HepG2 (cell line): Measurements from ENCODE around the gene PSMC4. TPM values are rescaled to one million over a fixed set of nuclear protein-coding genes. Genes with fewer than 3 reads are reported as not detected.

Experiments used
- ATAC-seq: fragments of 200-7000 bp; cut with Tn5 transposase; 3 replicates; pipeline ENCODE4 v1.9.1; 2020; ENCODE audit warnings: mild to moderate bottlenecking, moderate library complexity
- BruUV-seq: library from RNA; stranded (reverse); fragments of 400-500 nt; replicated peaks from 2 replicates; lab custom pipeline; 2021; lab: Mats Ljungman, UMichigan
- CTCF ChIA-PET: fragments of 300-600 bp; formaldehyde crosslinking; extraction: SDS; loops from one replicate; lab custom pipeline; 2021; ENCODE audit warnings: low total read pairs, inconsistent platforms, low intra/inter-chr PET ratio; lab: Yijun Ruan, JAX
- POLR2A ChIA-PET: fragments of 350-600 bp; sonication (Branson Sonifier 250); formaldehyde crosslinking; loops from one replicate; lab custom pipeline; 2020; ENCODE audit warnings: antibody characterized with exemption, inconsistent platforms; lab: Yijun Ruan, JAX
- DNase-seq: peaks from one replicate; pipeline ENCODE4 v3.0.0-alpha.2; 2015; ENCODE audit warnings: low spot score
- FAIRE-seq: peaks from 3 replicates; lab custom pipeline; 2011; peaks lifted over from hg19 to GRCh38; lab: Jason Lieb, UNC
- H2AFZ ChIP-seq: one replicate; pipeline ENCODE4 v1.6.1; 2011; ENCODE audit warnings: low read length, inconsistent platforms
- H3K27ac ChIP-seq: fragments of 300-600 bp; 3 replicates; pipeline ENCODE4 v1.8.0; 2011; ENCODE audit warnings: mixed run types, mild to moderate bottlenecking, mixed read lengths, low read length, inconsistent platforms; ENCODE audit not compliant: insufficient read depth; ENCODE audit errors: extremely low read length
- H3K27me3 ChIP-seq, 2 experiments: fragments of 200-600 bp in 1 of 2; 2 replicates in 1 of 2; 3 replicates in 1 of 2; pipeline versions ENCODE4 v1.6.0 to v1.8.0; 2011; ENCODE audit warnings: low read length in 2 of 2, mild to moderate bottlenecking in 2 of 2, moderate library complexity in 2 of 2, inconsistent platforms in 1 of 2; ENCODE audit not compliant: insufficient read depth in 2 of 2, control insufficient read depth in 1 of 2
- H3K36me3 ChIP-seq, 2 experiments: fragments of 200-600 bp in 1 of 2; replicated peaks in 1 of 2; 2 replicates in 1 of 2; 3 replicates in 1 of 2; pipeline versions ENCODE4 v1.5.1 to v1.8.0; 2011; ENCODE audit warnings: low read length in 2 of 2, inconsistent platforms in 1 of 2; ENCODE audit not compliant: insufficient read depth in 2 of 2, control insufficient read depth in 1 of 2
- H3K4me1 ChIP-seq: 2 replicates; pipeline ENCODE4 v1.5.1; 2012; ENCODE audit warnings: low read length, inconsistent platforms; ENCODE audit not compliant: insufficient read depth
- H3K4me2 ChIP-seq: 2 replicates; pipeline ENCODE4 v1.6.0; 2011; ENCODE audit warnings: low read depth, low read length, inconsistent platforms
- H3K4me3 ChIP-seq, 3 experiments: fragments of 200-600 bp in 1 of 3; sonication (generic), shearing (Covaris generic) in 1 of 3; replicated peaks in 1 of 3; 2 replicates each; pipeline ENCODE4 v1.5.1; 2011 to 2016; ENCODE audit warnings: low read length in 3 of 3, inconsistent platforms in 2 of 3, low read depth in 2 of 3, mild to moderate bottlenecking in 2 of 3, control low read depth in 1 of 3, mixed read lengths in 1 of 3; ENCODE audit not compliant: insufficient read depth in 1 of 3
- H3K79me2 ChIP-seq: one replicate; pipeline ENCODE4 v1.6.1; 2011; ENCODE audit warnings: low read length, inconsistent platforms; ENCODE audit not compliant: insufficient read depth
- H3K9ac ChIP-seq: 2 replicates; pipeline ENCODE4 v1.6.0; 2011; ENCODE audit warnings: mild to moderate bottlenecking, low read depth, low read length, inconsistent platforms; ENCODE audit not compliant: insufficient read depth
- H3K9me3 ChIP-seq: 2 replicates; pipeline ENCODE4 v1.5.1; 2012; ENCODE audit warnings: mild to moderate bottlenecking, low read length
- H4K20me1 ChIP-seq: 2 replicates; pipeline ENCODE4 v1.6.0; 2011; ENCODE audit warnings: inconsistent platforms, mild to moderate bottlenecking, low read length, moderate library complexity; ENCODE audit not compliant: insufficient read depth
- CBFB ChIP-seq: sonication (generic); formaldehyde crosslinking; IDR thresholded peaks from 2 replicates; pipeline ENCODE4 v1.4.0; 2020; ENCODE audit warnings: missing genetic modification reagents
- CREM ChIP-seq, 2 experiments: sonication (generic) in 1 of 2; formaldehyde crosslinking in 1 of 2; IDR thresholded peaks; 2 replicates each; pipeline versions ENCODE4 v1.4.0 to v1.6.1; 2016 to 2020; ENCODE audit warnings: antibody characterized with exemption in 1 of 2, mild to moderate bottlenecking in 1 of 2, missing genetic modification reagents in 1 of 2
- HNF4G ChIP-seq, 2 experiments: sonication (generic) in 1 of 2; formaldehyde crosslinking in 1 of 2; IDR thresholded peaks; 2 replicates each; pipeline versions ENCODE4 v1.4.0 to v1.6.1; 2011 to 2020; ENCODE audit warnings: borderline replicate concordance in 2 of 2, low read depth in 2 of 2, mild to moderate bottlenecking in 2 of 2, low read length in 1 of 2, missing genetic modification reagents in 1 of 2, moderate library complexity in 1 of 2
- KLF16 ChIP-seq, 2 experiments: sonication (generic) in 1 of 2; formaldehyde crosslinking in 1 of 2; IDR thresholded peaks; 2 replicates each; pipeline versions ENCODE4 v1.6.1 to v1.8.0; 2016 to 2023; ENCODE audit warnings: missing genetic modification reagents in 2 of 2, missing compliant biosample characterization in 1 of 2
- MED13 ChIP-seq: sonication (generic); formaldehyde crosslinking; IDR thresholded peaks from 2 replicates; pipeline ENCODE4 v1.5.0; 2020; ENCODE audit warnings: missing genetic modification reagents
- NCOR1 ChIP-seq: fragments of 200-600 bp; sonication (generic); IDR thresholded peaks from 2 replicates; pipeline ENCODE4 v1.7.0; 2017; ENCODE audit warnings: antibody characterized with exemption, low read length, borderline replicate concordance
- NKX3-1 ChIP-seq: sonication (generic); formaldehyde crosslinking; IDR thresholded peaks from 2 replicates; pipeline ENCODE4 v1.5.0; 2020; ENCODE audit warnings: missing genetic modification reagents
- SIX4 ChIP-seq: sonication (generic); formaldehyde crosslinking; IDR thresholded peaks from 2 replicates; pipeline ENCODE4 v1.4.0; 2020; ENCODE audit warnings: missing genetic modification reagents
- SOX6 ChIP-seq, 2 experiments: fragments of 450-650 bp in 1 of 2; sonication (generic) in 1 of 2; formaldehyde crosslinking in 1 of 2; IDR thresholded peaks; 2 replicates each; pipeline versions ENCODE4 v1.4.0 to v1.6.1; 2017 to 2020; ENCODE audit warnings: antibody characterized with exemption in 1 of 2, mild to moderate bottlenecking in 1 of 2, missing genetic modification reagents in 1 of 2
- THAP11 ChIP-seq: IDR thresholded peaks from 2 replicates; pipeline ENCODE4 v1.6.1; 2016; ENCODE audit warnings: missing biosample characterization, missing genetic modification reagents
- TRIM24 ChIP-seq: sonication (generic); formaldehyde crosslinking; IDR thresholded peaks from 2 replicates; pipeline ENCODE4 v1.8.0; 2022; ENCODE audit warnings: mild to moderate bottlenecking, missing genetic modification reagents
- ZBTB26 ChIP-seq: IDR thresholded peaks from 2 replicates; pipeline ENCODE4 v1.6.1; 2016; ENCODE audit warnings: missing compliant biosample characterization, missing genetic modification reagents, borderline replicate concordance
- ZMYM4 ChIP-seq: sonication (generic); formaldehyde crosslinking; IDR thresholded peaks from 2 replicates; pipeline ENCODE4 v1.8.1; 2023; ENCODE audit warnings: mild to moderate bottlenecking, missing genetic modification reagents
- ZNF10 ChIP-seq: sonication (generic); formaldehyde crosslinking; IDR thresholded peaks from 2 replicates; pipeline ENCODE4 v1.4.0; 2020; ENCODE audit warnings: mild to moderate bottlenecking, low read depth, missing genetic modification reagents, borderline replicate concordance
- ZNF292 ChIP-seq: sonication (generic); formaldehyde crosslinking; IDR thresholded peaks from 2 replicates; pipeline ENCODE4 v1.8.1; 2022; ENCODE audit warnings: mild to moderate bottlenecking, low read depth, missing genetic modification reagents, borderline replicate concordance
- ZNF367 ChIP-seq: sonication (generic); formaldehyde crosslinking; IDR thresholded peaks from 2 replicates; pipeline ENCODE4 v1.4.0; 2020; ENCODE audit warnings: missing genetic modification reagents, borderline replicate concordance
- ZNF549 ChIP-seq: sonication (generic); formaldehyde crosslinking; IDR thresholded peaks from 2 replicates; pipeline ENCODE4 v1.5.0; 2020; ENCODE audit warnings: missing genetic modification reagents
- ZNF839 ChIP-seq: sonication (generic); formaldehyde crosslinking; IDR thresholded peaks from 2 replicates; pipeline ENCODE4 v1.4.0; 2020; ENCODE audit warnings: missing genetic modification reagents, mild to moderate bottlenecking, borderline replicate concordance
- ZSCAN30 ChIP-seq: sonication (generic); formaldehyde crosslinking; IDR thresholded peaks from 2 replicates; pipeline ENCODE4 v1.5.0; 2020; ENCODE audit warnings: mild to moderate bottlenecking, missing genetic modification reagents
- WGBS: methylation state at CpG from one replicate; pipeline ENCODE4 v1.1.6; 2017; ENCODE audit warnings: low lambda C conversion rate; 5-methylcytosine and 5-hydroxymethylcytosine counted together
- in situ Hi-C: cut with HindIII; loops from 2 replicates; pipeline ENCODE4 v1.10.0; 2017; ENCODE audit warnings: low pct_unique_long_range_greater_than_20kb; ENCODE audit not compliant: extremely low pct_ligation_motif_present
- intact Hi-C: fragments of 100-400 bp; cut with micrococcal nuclease; formaldehyde crosslinking; loops from one replicate; pipeline ENCODE4 v1.10.0; 2022; ENCODE audit not compliant: unreplicated experiment
- polyA plus RNA-seq, 8 experiments: library from polyadenylated mRNA; depleted of rRNA in 3 of 8; stranded (reverse) in 7 of 8; unstranded in 1 of 8; fragments of >200 nt; fragmentation: Illumina TruSeq in 4 of 8; extraction: Trizol in 4 of 8; gene quantifications; 2 replicates each; pipeline versions ENCODE4 v1.2.1 to v1.2.3, GENCODE V29; 2011 to 2016; ENCODE audit warnings: low read depth in 4 of 8, missing spikeins in 1 of 8, mixed read lengths in 1 of 8; ENCODE audit not compliant: insufficient read depth in 1 of 8
- total RNA-seq, 5 experiments: library from RNA; depleted of rRNA; stranded (reverse); fragments of >200 nt; fragmentation: Illumina TruSeq; extraction: Trizol; gene quantifications; 2 replicates each; pipeline ENCODE4 v1.2.3, GENCODE V29; 2016; ENCODE audit warnings: low read depth in 1 of 5
- TF ChIP-seq, protein P1 (sequence below): sonication (generic); formaldehyde crosslinking; IDR thresholded peaks from 2 replicates; pipeline ENCODE4 v1.9.0; 2021; ENCODE audit warnings: missing genetic modification reagents, borderline replicate concordance

Gene PSMC4
- total and polyA plus RNA-seq, 2 of the 13 experiments (the other 11 are each of a cell fraction or from before 2014, with no cell fraction given): 49.9 to 160 TPM

- Histone ChIP-seq H3K4me3 (no peak overlapping the region), H4K20me1 (no peaks in the 10 kb centered on the region), H3K79me2 (no peaks in the 10 kb centered on the region), H3K4me2 (no peak overlapping the region), H3K27me3 (no peaks in the 10 kb centered on the region; a peak in 1 of 5 replicates)
- no peak for ATAC-seq
- WGBS: 51% methylated on average over 1 of the region's 1 CpG
- CTCF ChIA-PET: no interaction called here
- TF ChIP-seq NCOR1: no peak
- TF ChIP-seq THAP11 (CRISPR knock-in tag): no peak
- TF ChIP-seq SOX6 (IDR thresholded peaks at IDR 0.05): no peak
- no peak for TF ChIP-seq SOX6 (CRISPR knock-in tag; IDR thresholded peaks at IDR 0.05)
- TF ChIP-seq TRIM24 (CRISPR knock-in tag): no peak
- no peak for TF ChIP-seq HNF4G (IDR thresholded peaks at IDR 0.05; ENCODE audit: borderline replicate concordance, low read depth, low read length)
- no peak for TF ChIP-seq HNF4G (CRISPR knock-in tag; IDR thresholded peaks at IDR 0.05; ENCODE audit: borderline replicate concordance, low read depth)
- no peak for TF ChIP-seq ZNF839 (CRISPR knock-in tag)
- TF ChIP-seq, protein P1, sequence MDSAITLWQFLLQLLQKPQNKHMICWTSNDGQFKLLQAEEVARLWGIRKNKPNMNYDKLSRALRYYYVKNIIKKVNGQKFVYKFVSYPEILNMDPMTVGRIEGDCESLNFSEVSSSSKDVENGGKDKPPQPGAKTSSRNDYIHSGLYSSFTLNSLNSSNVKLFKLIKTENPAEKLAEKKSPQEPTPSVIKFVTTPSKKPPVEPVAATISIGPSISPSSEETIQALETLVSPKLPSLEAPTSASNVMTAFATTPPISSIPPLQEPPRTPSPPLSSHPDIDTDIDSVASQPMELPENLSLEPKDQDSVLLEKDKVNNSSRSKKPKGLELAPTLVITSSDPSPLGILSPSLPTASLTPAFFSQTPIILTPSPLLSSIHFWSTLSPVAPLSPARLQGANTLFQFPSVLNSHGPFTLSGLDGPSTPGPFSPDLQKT: no peak
- TF ChIP-seq ZNF367: no peak
- no peak for TF ChIP-seq NKX3-1
- TF ChIP-seq CREM (IDR thresholded peaks at IDR 0.05): no peak
- no peak for TF ChIP-seq CREM (CRISPR knock-in tag; IDR thresholded peaks at IDR 0.05)
- no peak for TF ChIP-seq KLF16 (CRISPR knock-in tag; IDR thresholded peaks at IDR 0.05)
- no peak for TF ChIP-seq MED13 (CRISPR knock-in tag)
- TF ChIP-seq ZNF292 (CRISPR knock-in tag): no peak
- no peak for TF ChIP-seq ZNF549 (CRISPR knock-in tag)
- TF ChIP-seq ZBTB26 (CRISPR knock-in tag): no peak
- no peak for TF ChIP-seq ZNF10 (CRISPR knock-in tag)
- TF ChIP-seq ZSCAN30 (CRISPR knock-in tag): no peak
- no peak for TF ChIP-seq ZMYM4 (CRISPR knock-in tag)
- no peak for TF ChIP-seq SIX4
- no peak for TF ChIP-seq CBFB
- TF ChIP-seq, all 625 proteins: peak for 0
- Histone ChIP-seq H3K36me3 (no peaks in the 10 kb centered on the region), H3K27ac (no peak overlapping the region), H3K9ac (no peak overlapping the region), H3K9me3 (no peaks in the 10 kb centered on the region), H3K4me1 (peaks cover 52% of the 10 kb centered on the region), H2AFZ (no peak overlapping the region)
- POLR2A ChIA-PET: no interaction called here
- intact Hi-C loops: no loop called here
- DNase-seq: no peak
- no TSS peak for BruUV-seq
- in situ Hi-C loops: no loop called here
- FAIRE-seq: no peak
These were observed 30.6 kb upstream of the PSMC4 start for GRCh38 chr19:39940221-39940833.
